Activated CD4-positive, CD25-positive, alpha-beta regulatory T cell treated with anti-CD3 and anti-CD28 coated beads, Interleukin-2, amount 50 U/mL, for 24 hours (primary cell): ENCODE measurements around the gene LEMD1.
A peak's percentile ranks its signal among the peaks of the same experiment; 100 is the strongest.

Experiments
- ATAC-seq, 2 donors: fragments of 150-1000 bp; cut with Tn5 transposase; one replicate each; pipeline ENCODE4 v1.10.0; 2021; ENCODE audit warnings: mild to moderate bottlenecking in 1 of 2, moderate library complexity in 1 of 2

The LEMD1 gene

GRCh38 chr1:205351984-205352713 lies 69.7 kb downstream of the LEMD1 start:
- no peak for ATAC-seq

- no peak for ATAC-seq
These were observed 71.1 kb downstream of the LEMD1 start for GRCh38 chr1:205350691-205351141.

- no peak for ATAC-seq
These were observed 71.7 kb downstream of the LEMD1 start for GRCh38 chr1:205350124-205350523.

- ATAC-seq = no peak
These were observed 73.0 kb downstream of the LEMD1 start for GRCh38 chr1:205348554-205349487.

- ATAC-seq = no peak
These were observed 74.8 kb downstream of the LEMD1 start for GRCh38 chr1:205346956-205347574.

GRCh38 chr1:205345761-205346160 lies 76.1 kb downstream of the LEMD1 start:
- no peak for ATAC-seq

- ATAC-seq = peak; percentile 44 to 58
These were observed 77.6 kb downstream of the LEMD1 start for GRCh38 chr1:205344066-205344928.

- no peak for ATAC-seq
These were observed 78.3 kb downstream of the LEMD1 start for GRCh38 chr1:205343431-205344065.

GRCh38 chr1:205342986-205343385 lies 78.9 kb downstream of the LEMD1 start:
- ATAC-seq = no peak

- no peak for ATAC-seq
These were observed 81.2 kb downstream of the LEMD1 start for GRCh38 chr1:205340676-205341075.

GRCh38 chr1:205339717-205340116 lies 82.1 kb downstream of the LEMD1 start:
- ATAC-seq = peak; percentile 60 to 77

GRCh38 chr1:205339197-205339702 lies 82.6 kb downstream of the LEMD1 start:
- ATAC-seq = no peak

- no peak for ATAC-seq
These were observed 83.8 kb downstream of the LEMD1 start for GRCh38 chr1:205338011-205338410.

GRCh38 chr1:205337481-205337880 lies 84.4 kb downstream of the LEMD1 start:
- ATAC-seq = no peak

GRCh38 chr1:205335692-205336091 lies 86.2 kb downstream of the LEMD1 start:
- peak; percentile 63 to 71 for ATAC-seq

- no peak for ATAC-seq
These were observed 89.7 kb downstream of the LEMD1 start for GRCh38 chr1:205332015-205332791.
